ENCODE data around the gene LZTS3.

Gene LZTS3

DNA sequence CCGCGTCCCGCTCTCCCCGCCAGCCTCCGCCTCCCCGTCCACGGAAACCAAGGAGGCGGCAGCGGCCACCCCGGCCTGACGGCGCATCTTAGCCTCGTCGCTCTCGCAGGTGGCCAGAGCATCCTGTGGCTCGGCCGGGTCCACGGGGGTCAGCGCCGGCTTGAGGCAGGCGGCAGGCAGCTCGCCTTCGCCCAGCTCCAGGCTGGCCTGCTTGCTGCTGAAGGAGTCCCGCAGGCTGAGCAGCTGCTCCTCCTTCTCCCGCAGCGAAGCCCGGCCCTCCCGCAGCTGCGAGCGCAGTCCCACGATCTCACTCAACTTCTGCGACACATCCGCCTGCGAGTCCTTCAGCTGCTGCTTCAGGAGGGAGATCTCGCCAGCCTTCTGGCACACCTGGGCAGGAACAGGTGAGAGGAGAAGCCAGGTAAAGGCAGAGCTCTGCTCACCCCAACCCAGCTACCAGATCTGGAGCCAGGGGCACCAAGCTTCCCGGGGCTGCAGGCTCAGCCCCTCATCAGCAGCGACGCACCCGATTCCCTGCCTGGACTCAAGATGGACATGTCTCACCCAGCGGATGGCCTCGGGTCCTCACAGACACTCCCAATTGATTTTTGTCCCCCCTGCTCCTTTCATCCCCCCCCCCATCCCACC is 8.5 kb downstream of the LZTS3 start:
- TF ChIP-seq TAF1 (IDR thresholded peaks at IDR 0.05; ENCODE audit: borderline replicate concordance, insufficient read depth, low read length) (no peak), FOXP2 (optimal IDR thresholded peaks at IDR 0.05; ENCODE audit: borderline replicate concordance, extremely low read depth, extremely low read length, insufficient read depth) (no peak), SIN3A (IDR thresholded peaks at IDR 0.05; ENCODE audit: borderline replicate concordance, insufficient read depth, low read length) (no peak), POLR2AphosphoS5 (IDR thresholded peaks at IDR 0.05; ENCODE audit: low read depth, low read length) (no peak)
- TF ChIP-seq, protein P1, sequence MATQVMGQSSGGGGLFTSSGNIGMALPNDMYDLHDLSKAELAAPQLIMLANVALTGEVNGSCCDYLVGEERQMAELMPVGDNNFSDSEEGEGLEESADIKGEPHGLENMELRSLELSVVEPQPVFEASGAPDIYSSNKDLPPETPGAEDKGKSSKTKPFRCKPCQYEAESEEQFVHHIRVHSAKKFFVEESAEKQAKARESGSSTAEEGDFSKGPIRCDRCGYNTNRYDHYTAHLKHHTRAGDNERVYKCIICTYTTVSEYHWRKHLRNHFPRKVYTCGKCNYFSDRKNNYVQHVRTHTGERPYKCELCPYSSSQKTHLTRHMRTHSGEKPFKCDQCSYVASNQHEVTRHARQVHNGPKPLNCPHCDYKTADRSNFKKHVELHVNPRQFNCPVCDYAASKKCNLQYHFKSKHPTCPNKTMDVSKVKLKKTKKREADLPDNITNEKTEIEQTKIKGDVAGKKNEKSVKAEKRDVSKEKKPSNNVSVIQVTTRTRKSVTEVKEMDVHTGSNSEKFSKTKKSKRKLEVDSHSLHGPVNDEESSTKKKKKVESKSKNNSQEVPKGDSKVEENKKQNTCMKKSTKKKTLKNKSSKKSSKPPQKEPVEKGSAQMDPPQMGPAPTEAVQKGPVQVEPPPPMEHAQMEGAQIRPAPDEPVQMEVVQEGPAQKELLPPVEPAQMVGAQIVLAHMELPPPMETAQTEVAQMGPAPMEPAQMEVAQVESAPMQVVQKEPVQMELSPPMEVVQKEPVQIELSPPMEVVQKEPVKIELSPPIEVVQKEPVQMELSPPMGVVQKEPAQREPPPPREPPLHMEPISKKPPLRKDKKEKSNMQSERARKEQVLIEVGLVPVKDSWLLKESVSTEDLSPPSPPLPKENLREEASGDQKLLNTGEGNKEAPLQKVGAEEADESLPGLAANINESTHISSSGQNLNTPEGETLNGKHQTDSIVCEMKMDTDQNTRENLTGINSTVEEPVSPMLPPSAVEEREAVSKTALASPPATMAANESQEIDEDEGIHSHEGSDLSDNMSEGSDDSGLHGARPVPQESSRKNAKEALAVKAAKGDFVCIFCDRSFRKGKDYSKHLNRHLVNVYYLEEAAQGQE (IDR thresholded peaks at IDR 0.05; ENCODE audit: insufficient read depth in 1 of 2, low read depth in 2 of 2, low read length in 2 of 2), result no peak

DNA sequence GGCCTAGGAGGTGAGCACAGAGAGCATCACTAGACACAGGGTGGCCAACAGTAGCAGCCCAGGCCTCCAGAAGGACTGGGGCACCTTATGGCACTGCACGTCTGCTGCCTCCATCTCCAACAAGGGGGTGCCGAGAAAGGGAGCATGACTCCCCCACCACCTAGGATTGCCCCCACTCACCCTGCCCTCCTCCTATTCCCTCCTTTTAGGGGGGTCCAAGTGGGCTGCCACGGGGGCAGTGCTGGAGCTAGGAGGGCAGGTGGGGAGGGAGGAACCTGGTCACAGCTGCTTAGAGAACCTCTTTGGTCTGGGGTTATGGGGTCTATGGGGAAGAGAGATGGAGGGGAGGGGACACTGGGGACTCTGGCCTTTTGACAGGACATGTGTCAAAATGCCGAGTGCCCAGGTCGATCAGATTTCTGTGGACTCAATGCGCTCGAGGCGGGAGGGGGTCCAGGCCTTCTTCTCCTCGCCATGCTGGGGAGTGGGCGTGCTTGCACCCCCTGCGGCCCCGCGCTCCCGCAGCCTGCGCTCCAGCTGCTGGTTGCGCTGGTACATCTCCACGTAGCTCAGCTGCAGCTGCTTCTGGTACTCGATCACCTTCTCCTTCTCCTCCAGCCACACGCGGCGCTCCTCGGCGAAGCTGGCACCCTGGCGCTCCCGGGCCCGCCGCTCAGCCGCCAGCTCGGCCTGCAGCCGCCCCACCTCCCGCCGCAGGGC is 9.1 kb downstream of the LZTS3 start:
- no peak for TF ChIP-seq SIN3A (IDR thresholded peaks at IDR 0.05; ENCODE audit: borderline replicate concordance, insufficient read depth, low read length)

DNA sequence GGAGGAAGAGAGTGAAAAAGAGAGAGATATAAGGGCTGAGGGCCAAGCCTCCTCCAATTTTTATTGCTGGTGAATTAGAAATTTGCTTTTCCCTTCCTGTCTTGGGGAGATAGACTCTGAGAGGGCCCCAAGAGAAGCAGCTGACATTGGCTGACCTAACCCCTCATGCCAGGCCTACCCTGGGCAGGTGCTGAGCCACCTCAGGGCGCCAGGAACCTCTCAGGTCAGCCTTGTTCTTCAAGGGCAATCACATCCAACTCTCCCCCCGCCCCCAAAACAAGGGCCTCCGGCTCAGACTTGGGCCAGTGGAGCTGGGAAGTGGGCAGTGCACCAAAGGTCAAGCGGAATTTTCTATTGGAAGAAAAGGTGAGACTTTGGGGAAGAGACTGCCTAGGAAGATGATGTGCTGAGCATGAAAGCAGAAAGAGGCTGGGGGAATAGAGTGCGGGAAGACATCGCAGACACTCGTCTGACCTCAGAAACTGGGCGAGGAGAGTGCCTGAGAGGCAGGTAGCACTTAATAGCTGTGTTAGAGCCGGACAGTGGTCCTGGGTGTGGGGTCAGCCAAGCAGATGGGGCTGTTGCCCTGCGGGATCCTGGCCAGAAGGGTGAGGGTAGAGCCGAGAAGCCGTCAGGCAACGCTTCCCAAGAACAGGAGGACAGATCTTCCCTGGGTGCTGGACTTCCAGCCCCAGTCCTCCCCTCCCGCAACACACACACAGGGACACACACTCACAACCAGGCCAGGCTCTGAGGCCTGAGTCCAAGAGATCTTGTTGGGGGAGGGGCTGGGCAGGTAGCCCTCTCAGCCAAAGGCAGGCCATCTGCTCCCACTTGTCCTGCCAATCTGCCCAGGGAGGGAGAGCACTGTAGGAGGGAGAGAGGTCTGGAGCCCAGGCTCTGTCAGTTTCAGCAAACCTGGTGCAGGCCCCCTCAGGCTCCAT is 10.0 kb downstream of the LZTS3 start:
- no peak for TF ChIP-seq TAF1 (IDR thresholded peaks at IDR 0.05; ENCODE audit: borderline replicate concordance, insufficient read depth, low read length)
- TF ChIP-seq POLR2AphosphoS5 (IDR thresholded peaks at IDR 0.05; ENCODE audit: low read depth, low read length), result no peak
- no peak for TF ChIP-seq SIN3A (IDR thresholded peaks at IDR 0.05; ENCODE audit: borderline replicate concordance, insufficient read depth, low read length)
- TF ChIP-seq, protein P1 (IDR thresholded peaks at IDR 0.05; ENCODE audit: insufficient read depth in 1 of 2, low read depth in 2 of 2, low read length in 2 of 2), result no peak
- TF ChIP-seq FOXP2 (optimal IDR thresholded peaks at IDR 0.05; ENCODE audit: borderline replicate concordance, extremely low read depth, extremely low read length, insufficient read depth), result no peak

DNA sequence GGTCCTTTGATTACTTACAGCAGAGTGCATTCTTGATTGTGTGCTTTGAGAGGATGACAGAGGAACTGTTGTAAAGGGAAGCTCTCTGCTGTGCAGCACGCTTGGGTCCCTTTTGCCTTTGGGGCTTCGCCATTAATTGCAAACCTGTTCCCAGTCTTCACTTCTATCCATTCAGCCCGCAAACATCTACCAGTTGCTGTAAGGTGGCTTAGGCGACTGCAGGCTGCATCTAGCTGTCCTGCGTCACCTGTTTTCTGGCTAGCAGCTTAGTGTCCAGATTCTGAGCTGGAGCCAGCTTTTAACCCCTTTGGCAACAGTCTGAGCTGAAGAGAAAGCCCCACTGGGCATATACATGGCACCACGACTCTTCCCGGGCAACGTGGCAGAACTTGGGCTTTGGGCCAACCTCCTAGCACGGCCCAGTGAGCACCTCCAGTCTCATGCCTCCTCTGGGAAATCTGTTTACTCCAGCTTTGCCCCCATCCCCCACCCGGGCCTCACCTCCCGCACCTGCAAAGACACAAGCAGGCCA is 11.2 kb downstream of the LZTS3 start:
- TF ChIP-seq, protein P1 (IDR thresholded peaks at IDR 0.05; ENCODE audit: insufficient read depth in 1 of 2, low read depth in 2 of 2, low read length in 2 of 2), result no peak
- TF ChIP-seq TAF1 (IDR thresholded peaks at IDR 0.05; ENCODE audit: borderline replicate concordance, insufficient read depth, low read length), result no peak
- no peak for TF ChIP-seq FOXP2 (optimal IDR thresholded peaks at IDR 0.05; ENCODE audit: borderline replicate concordance, extremely low read depth, extremely low read length, insufficient read depth)
- no peak for TF ChIP-seq SIN3A (IDR thresholded peaks at IDR 0.05; ENCODE audit: borderline replicate concordance, insufficient read depth, low read length)
- no peak for TF ChIP-seq POLR2AphosphoS5 (IDR thresholded peaks at IDR 0.05; ENCODE audit: low read depth, low read length)
